BJ (cell line): ENCODE results near the gene AOPEP. TPM values are rescaled to one million over a fixed set of nuclear protein-coding genes. Genes with fewer than 3 reads are reported as not detected.

Experiments
- CTCF ChIA-PET: fragments of 350-600 bp; formaldehyde crosslinking; extraction: SDS; loops from one replicate; lab custom pipeline; 2021; ENCODE audit warnings: antibody characterized with exemption, inconsistent platforms; lab: Yijun Ruan, JAX
- POLR2A ChIA-PET: fragments of 300-600 bp; sonication (Branson Sonifier 250); formaldehyde crosslinking; extraction: SDS; loops from one replicate; lab custom pipeline; 2021; ENCODE audit warnings: antibody characterized with exemption; lab: Charles Lee
- DNase-seq: peaks from one replicate; pipeline ENCODE4 v3.0.0-alpha.2; 2011; ENCODE audit warnings: low read depth
- H3K27me3 ChIP-seq: 2 replicates; pipeline ENCODE4 v1.6.0; 2011; ENCODE audit warnings: low read length; ENCODE audit not compliant: control insufficient read depth, insufficient read depth
- H3K36me3 ChIP-seq: 2 replicates; pipeline ENCODE4 v1.5.1; 2011; ENCODE audit warnings: low read length; ENCODE audit not compliant: control insufficient read depth, insufficient read depth
- H3K4me3 ChIP-seq: 2 replicates; pipeline ENCODE4 v1.5.1; 2011; ENCODE audit warnings: low read depth, mild to moderate bottlenecking, control low read depth, low read length
- polyA plus RNA-seq: library from polyadenylated mRNA; depleted of rRNA; stranded (reverse); fragments of >200 nt; gene quantifications from 2 replicates; pipeline ENCODE4 v1.2.3, GENCODE V29; 2011
- TF ChIP-seq, protein P1 (sequence below): IDR thresholded peaks from 2 replicates; pipeline ENCODE4 v1.5.1; 2011; ENCODE audit warnings: low read depth, mild to moderate bottlenecking, control low read depth, inconsistent platforms, low read length, moderate library complexity; ENCODE audit not compliant: insufficient read depth

Gene AOPEP
- polyA plus RNA-seq, 1 experiment, result 52.1 TPM

DNA sequence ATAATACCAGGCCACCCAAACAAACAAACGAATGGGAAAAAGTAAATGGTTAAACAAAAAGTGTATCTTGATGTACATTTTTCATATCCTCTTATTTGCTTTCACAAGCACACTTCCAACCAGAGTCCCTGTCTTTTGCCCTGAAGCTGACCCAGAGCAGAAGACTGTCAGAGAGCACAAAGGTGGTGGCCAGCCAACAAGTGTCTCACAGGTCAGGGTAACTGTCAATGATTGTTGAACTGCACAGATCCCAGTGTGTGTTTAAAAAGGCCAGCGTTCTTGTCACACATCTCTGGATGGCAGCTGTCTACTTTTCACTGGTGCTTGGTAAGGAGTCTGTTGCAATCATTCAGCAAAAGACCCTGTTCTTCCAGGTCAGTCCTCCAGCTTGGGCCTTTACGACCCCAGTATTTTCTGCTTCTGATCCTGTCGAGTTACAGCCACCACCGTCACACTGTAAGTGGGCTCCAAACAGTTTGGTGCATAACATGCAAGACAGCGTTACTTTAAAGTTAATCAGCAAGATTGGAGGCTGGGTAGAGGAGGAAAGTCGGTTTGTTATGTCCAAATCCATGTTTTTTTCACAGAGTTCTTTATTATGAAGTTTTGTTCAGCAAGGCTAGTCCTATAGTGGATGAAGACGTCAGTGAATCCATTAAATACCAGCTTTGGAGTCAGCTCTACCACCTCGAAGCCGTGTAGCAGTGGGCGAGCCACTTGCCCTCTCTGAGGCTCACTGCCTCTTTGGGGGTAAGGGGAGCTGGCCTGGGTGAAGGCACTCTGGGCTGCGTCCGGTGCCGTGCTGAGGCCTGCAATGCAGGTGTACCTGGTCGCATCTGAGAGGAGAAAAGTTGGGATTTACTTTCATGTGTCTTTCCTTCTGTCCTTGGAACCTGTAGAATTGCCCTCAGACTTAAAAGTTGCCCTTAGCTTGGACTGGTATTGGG lies 265.7 kb downstream of the AOPEP start:
- Histone ChIP-seq H3K36me3 (no peaks in the 10 kb centered on the region; the same call in 1 of the 2 replicates), H3K27me3 (no peaks in the 10 kb centered on the region), H3K4me3 (no peak overlapping the region)
- ChIA-PET CTCF (interaction anchor here (2.2 kb wide), 1 partner anchor 12 kb away, joined by 5 read pairs; no protein-coding TSS in a partner anchor), POLR2A (no interaction called here)
- DNase-seq, result no peak
- TF ChIP-seq, protein P1, sequence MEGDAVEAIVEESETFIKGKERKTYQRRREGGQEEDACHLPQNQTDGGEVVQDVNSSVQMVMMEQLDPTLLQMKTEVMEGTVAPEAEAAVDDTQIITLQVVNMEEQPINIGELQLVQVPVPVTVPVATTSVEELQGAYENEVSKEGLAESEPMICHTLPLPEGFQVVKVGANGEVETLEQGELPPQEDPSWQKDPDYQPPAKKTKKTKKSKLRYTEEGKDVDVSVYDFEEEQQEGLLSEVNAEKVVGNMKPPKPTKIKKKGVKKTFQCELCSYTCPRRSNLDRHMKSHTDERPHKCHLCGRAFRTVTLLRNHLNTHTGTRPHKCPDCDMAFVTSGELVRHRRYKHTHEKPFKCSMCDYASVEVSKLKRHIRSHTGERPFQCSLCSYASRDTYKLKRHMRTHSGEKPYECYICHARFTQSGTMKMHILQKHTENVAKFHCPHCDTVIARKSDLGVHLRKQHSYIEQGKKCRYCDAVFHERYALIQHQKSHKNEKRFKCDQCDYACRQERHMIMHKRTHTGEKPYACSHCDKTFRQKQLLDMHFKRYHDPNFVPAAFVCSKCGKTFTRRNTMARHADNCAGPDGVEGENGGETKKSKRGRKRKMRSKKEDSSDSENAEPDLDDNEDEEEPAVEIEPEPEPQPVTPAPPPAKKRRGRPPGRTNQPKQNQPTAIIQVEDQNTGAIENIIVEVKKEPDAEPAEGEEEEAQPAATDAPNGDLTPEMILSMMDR, result no peak

DNA sequence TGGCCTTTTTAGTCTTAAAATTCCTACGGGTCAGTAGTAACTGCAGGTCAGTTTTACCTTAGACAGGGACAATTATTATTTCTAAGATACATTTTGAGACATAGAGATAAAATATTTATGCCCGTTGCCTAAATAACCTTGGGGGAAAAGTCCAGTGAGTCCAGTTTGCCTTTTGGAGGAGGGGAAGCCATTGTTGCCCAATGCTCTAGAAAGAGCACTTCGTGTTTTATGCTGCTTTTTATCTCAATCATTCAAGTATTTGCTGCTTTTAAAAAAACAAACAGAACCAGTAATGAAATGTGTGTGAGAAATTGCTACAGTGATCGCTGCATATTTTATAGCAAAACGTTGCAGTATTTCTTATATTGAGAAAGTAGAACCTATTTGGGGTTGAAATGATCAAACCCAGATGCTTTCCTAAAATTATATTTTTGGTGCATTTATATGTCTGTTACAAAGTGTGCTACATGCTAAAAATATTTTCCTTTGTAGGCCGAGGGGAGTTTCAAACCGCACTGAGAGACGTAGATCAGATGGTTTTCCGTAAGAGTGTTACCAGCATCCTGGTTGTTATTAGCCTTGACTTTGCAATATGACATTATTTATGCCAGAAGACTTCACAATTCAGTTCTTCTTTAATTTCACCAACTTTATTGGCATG lies 266.8 kb downstream of the AOPEP start:
- POLR2A ChIA-PET, result interaction anchor here (0.8 kb wide), 1 partner anchor 211 kb away, joined by 7 read pairs; no protein-coding TSS in a partner anchor
- Histone ChIP-seq H3K4me3 (no peak overlapping the region), H3K27me3 (no peaks in the 10 kb centered on the region), H3K36me3 (no peaks in the 10 kb centered on the region)
- TF ChIP-seq, protein P1, result no peak
- CTCF ChIA-PET, result interaction anchor here (2.2 kb wide), 1 partner anchor 13 kb away, joined by 5 read pairs; no protein-coding TSS in a partner anchor
- peak; percentile 74 for DNase-seq

DNA sequence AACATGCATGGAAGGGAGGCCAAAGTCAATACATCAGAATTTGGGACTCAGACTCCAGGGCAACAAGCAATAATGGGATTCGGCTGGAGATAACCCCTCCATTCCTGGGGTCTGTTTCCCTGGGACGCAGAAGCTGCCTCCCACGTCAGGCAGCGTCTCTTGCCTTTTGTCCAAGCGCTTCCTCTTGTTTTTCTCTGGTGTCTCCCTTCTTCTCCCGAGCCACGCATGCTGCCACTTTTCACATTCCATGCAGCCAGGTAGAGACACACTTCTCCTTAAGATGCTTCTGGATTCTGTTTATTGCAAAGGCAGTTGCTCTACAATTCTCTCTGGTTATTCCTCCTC lies 267.3 kb downstream of the AOPEP start:
- ChIA-PET POLR2A (interaction anchor here (0.8 to 0.9 kb wide), 2 partner anchors 14 to 212 kb away, joined by 5 to 7 read pairs; no protein-coding TSS in a partner anchor), CTCF (no interaction called here)
- H3K4me3 ChIP-seq, result no peak overlapping the region
- H3K36me3 ChIP-seq, result no peaks in the 10 kb centered on the region
- no peaks in the 10 kb centered on the region for H3K27me3 ChIP-seq
- DNase-seq, result no peak
- TF ChIP-seq, protein P1, result no peak

DNA sequence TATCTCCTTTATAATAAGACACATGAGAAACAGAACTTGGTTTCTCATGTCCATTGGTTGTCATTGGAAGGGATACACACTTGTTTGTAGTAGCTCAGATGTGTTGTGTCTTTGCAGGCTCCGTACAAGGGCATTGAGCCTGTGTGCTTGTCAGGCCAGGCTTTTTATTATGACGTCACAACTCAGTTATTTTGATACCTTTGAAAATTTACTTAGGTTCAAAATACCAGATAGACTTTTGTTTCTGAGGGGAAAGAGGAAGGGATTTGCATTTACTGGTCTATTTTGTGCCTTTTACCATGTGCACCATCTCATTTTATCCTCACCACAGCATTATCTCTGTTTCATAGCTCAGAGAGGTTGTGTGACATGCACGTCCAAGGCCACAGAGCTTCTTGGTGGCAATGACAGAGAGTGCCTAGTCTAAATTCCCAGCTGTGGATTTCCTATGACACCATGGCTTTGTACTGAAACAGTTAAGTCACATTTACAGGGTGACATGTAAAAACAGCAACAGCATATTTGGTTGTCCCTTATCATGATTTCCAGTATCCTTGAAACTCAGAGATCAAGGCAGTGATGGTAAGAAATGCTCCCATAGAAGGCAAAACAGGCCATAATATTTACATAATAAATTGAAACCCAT lies 268.7 kb downstream of the AOPEP start:
- Histone ChIP-seq H3K27me3 (no peaks in the 10 kb centered on the region), H3K4me3 (no peak overlapping the region), H3K36me3 (no peaks in the 10 kb centered on the region)
- TF ChIP-seq, protein P1, result no peak
- POLR2A ChIA-PET, result interaction anchor here (0.9 kb wide), 1 partner anchor 12 kb away, joined by 5 read pairs; no protein-coding TSS in a partner anchor
- DNase-seq, result no peak
- CTCF ChIA-PET, result interaction anchor here (0.8 to 1.8 kb wide), 6 partner anchors 9 to 211 kb away, joined by 3 to 5 read pairs (median 3); no protein-coding TSS in a partner anchor

DNA sequence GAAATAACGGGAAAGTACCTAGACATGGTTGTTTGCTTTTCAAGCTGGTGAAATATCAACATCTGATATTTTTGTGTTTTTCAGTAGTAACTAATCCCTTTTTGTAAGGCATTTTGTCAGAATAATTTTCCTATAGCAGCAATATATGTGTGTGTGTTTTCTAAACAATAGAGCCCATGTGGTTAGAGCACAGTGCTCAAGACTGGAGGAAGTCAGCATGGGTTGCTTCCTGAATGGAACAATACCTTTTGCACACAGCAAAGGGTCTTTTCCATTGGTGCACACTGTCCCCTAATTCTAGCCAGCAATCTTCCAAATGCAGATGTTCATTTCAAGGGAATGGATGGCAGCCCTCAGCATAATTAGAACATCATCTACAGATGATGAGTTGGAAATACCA lies 270.1 kb downstream of the AOPEP start:
- H3K4me3 ChIP-seq, result no peak overlapping the region
- TF ChIP-seq, protein P1, result no peak
- ChIA-PET POLR2A (no interaction called here), CTCF (no interaction called here)
- no peak for DNase-seq
- no peaks in the 10 kb centered on the region for H3K36me3 ChIP-seq
- no peaks in the 10 kb centered on the region for H3K27me3 ChIP-seq
